ENCODE data around the gene SMAD4. TPM values are rescaled to one million over a fixed set of nuclear protein-coding genes. Genes with fewer than 3 reads are reported as not detected.

SMAD4 gene
- total and polyA plus RNA-seq, 2 of the 13 experiments (the other 11 are each of a cell fraction or from before 2014, with no cell fraction given), result 70.2 to 72.0 TPM

- TF ChIP-seq SOX5 (CRISPR knock-in tag; IDR thresholded peaks at IDR 0.05; ENCODE audit: borderline replicate concordance) (no peak; the same call in 1 of the 2 replicates), KDM3A (CRISPR knock-in tag; IDR thresholded peaks at IDR 0.05; ENCODE audit: low read depth) (0 out of 2 replicates have a peak, but pooled peaks have one; percentile 41), ZNF781 (CRISPR knock-in tag; IDR thresholded peaks at IDR 0.05; ENCODE audit: borderline replicate concordance, not compliant biosample characterization) (no peak), ZNF354B (CRISPR knock-in tag; IDR thresholded peaks at IDR 0.05) (no peak), GLMP (CRISPR knock-in tag; IDR thresholded peaks at IDR 0.05; ENCODE audit: borderline replicate concordance) (no peak), TAF1 (CRISPR knock-in tag; IDR thresholded peaks at IDR 0.05) (no peak), MAZ (IDR thresholded peaks at IDR 0.05; ENCODE audit: borderline replicate concordance, low read depth, low read length) (peak; percentile 58; the same call in 1 of the 2 replicates), MAZ (CRISPR knock-in tag; IDR thresholded peaks at IDR 0.05; ENCODE audit: low read depth) (no peak), NR0B2 (CRISPR knock-in tag; IDR thresholded peaks at IDR 0.05) (no peak), ZKSCAN1 (IDR thresholded peaks at IDR 0.05; ENCODE audit: low read length) (peak; percentile 58; the same call in 1 of the 2 replicates), PRPF4 (IDR thresholded peaks at IDR 0.05; ENCODE audit: low read depth, low read length, poor library complexity, severe bottlenecking) (no peak), ZFP90 (CRISPR knock-in tag; IDR thresholded peaks at IDR 0.05; ENCODE audit: borderline replicate concordance) (no peak), ZNF816 (CRISPR knock-in tag; IDR thresholded peaks at IDR 0.05; ENCODE audit: borderline replicate concordance) (no peak), ZSCAN9 (CRISPR knock-in tag; IDR thresholded peaks at IDR 0.05; ENCODE audit: borderline replicate concordance) (no peak), NR2C2 (CRISPR knock-in tag; IDR thresholded peaks at IDR 0.05; ENCODE audit: borderline replicate concordance) (peak; percentile 76), FOXA1 (IDR thresholded peaks at IDR 0.05) (peak; percentile 77; the same call in 1 of the 2 replicates), FOXA1 (CRISPR knock-in tag; IDR thresholded peaks at IDR 0.05) (peak; percentile 92), NFIC (IDR thresholded peaks at IDR 0.05; ENCODE audit: low read length) (peak; percentile 35; the same call in 1 of the 2 replicates), ZNF350 (CRISPR knock-in tag; IDR thresholded peaks at IDR 0.05; ENCODE audit: borderline replicate concordance, low read depth) (no peak), SPEN (CRISPR knock-in tag; IDR thresholded peaks at IDR 0.05; ENCODE audit: low read depth) (no peak), ZNF558 (CRISPR knock-in tag; IDR thresholded peaks at IDR 0.05; ENCODE audit: borderline replicate concordance) (no peak), PHF21A (CRISPR knock-in tag; IDR thresholded peaks at IDR 0.05) (no peak; the same call in 1 of the 2 replicates), ZNF224 (CRISPR knock-in tag; IDR thresholded peaks at IDR 0.05) (no peak), TEAD2 (CRISPR knock-in tag; IDR thresholded peaks at IDR 0.05) (no peak), ZNF17 (CRISPR knock-in tag; IDR thresholded peaks at IDR 0.05) (no peak)
- TF ChIP-seq, protein P1, sequence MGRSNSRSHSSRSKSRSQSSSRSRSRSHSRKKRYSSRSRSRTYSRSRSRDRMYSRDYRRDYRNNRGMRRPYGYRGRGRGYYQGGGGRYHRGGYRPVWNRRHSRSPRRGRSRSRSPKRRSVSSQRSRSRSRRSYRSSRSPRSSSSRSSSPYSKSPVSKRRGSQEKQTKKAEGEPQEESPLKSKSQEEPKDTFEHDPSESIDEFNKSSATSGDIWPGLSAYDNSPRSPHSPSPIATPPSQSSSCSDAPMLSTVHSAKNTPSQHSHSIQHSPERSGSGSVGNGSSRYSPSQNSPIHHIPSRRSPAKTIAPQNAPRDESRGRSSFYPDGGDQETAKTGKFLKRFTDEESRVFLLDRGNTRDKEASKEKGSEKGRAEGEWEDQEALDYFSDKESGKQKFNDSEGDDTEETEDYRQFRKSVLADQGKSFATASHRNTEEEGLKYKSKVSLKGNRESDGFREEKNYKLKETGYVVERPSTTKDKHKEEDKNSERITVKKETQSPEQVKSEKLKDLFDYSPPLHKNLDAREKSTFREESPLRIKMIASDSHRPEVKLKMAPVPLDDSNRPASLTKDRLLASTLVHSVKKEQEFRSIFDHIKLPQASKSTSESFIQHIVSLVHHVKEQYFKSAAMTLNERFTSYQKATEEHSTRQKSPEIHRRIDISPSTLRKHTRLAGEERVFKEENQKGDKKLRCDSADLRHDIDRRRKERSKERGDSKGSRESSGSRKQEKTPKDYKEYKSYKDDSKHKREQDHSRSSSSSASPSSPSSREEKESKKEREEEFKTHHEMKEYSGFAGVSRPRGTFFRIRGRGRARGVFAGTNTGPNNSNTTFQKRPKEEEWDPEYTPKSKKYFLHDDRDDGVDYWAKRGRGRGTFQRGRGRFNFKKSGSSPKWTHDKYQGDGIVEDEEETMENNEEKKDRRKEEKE (IDR thresholded peaks at IDR 0.05), result no peak
These were observed 8.1 kb downstream of the SMAD4 start (continued) for GRCh38 chr18:51038110-51038509.
